Keratinocyte (primary cell): Measurements from ENCODE around the gene MRPS23.

ENCODE experiments used
- CTCF ChIP-seq, 3 experiments: IDR thresholded peaks in 1 of 3; conservative IDR thresholded peaks in 1 of 3; optimal IDR thresholded peaks in 1 of 3; 2 replicates in 2 of 3; 3 replicates in 1 of 3; pipeline versions ENCODE3 to v1.5.1; 2011; ENCODE audit warnings: low read length in 3 of 3, mild to moderate bottlenecking in 3 of 3, moderate library complexity in 2 of 3, control low read depth in 1 of 3, inconsistent platforms in 1 of 3; ENCODE audit not compliant: insufficient read depth in 2 of 3; ENCODE audit errors: extremely low read depth in 1 of 3
- EZH2 ChIP-seq: IDR thresholded peaks from one replicate; pipeline ENCODE4 v1.6.1; 2012; ENCODE audit warnings: inconsistent platforms, mild to moderate bottlenecking, low read length, moderate library complexity

DNA sequence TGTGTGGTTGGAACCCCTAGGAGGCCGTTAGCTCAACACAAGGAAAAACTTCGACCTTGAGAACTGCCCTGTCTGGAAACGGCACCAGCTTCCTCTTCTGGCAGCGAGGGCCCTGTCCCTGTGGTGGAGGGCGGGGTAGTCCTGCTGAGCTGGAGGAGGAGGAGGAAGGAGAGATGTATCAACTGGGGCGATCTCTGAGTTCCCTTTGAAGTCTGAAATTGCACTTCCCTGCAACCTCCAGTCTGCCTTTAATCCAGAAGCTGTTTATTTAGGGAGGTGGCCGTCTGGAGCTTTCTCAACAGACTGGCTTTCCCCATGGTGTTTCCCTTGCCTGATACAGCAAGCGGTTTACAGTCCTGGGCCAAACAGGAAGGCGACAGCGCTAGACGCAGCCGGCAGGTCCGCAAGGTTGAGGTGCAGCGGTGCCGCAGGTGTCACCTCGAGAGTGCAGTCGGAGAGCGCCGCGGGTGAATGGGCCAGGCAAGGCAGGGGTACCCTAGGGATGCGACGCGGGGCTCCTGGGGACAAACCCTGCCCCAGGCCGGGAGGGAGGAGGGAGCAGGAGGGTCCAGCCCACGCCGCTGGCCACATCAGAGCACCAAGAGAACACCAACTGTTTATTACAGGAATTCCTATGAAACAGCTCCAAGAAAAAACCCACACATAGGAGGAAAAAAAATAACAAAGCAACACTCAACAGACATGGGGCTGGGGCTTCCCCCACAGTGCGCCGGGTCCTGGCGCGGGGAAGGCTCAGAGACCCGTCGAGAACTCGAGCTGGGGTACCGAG lies 11.4 kb upstream of the MRPS23 start:
- TF ChIP-seq CTCF (optimal IDR thresholded peaks at IDR 0.05 in 1 of 3, IDR thresholded peaks at IDR 0.05 in 1 of 3, conservative IDR thresholded peaks at IDR 0.05 in 1 of 3; ENCODE audit: extremely low read depth in 1 of 3, insufficient read depth in 2 of 3, low read length in 3 of 3), result no peak
- no peak for TF ChIP-seq EZH2
